Type B pancreatic cell (in vitro differentiated cells): ENCODE measurements around the gene SAE1. TPM values are rescaled to one million over a fixed set of nuclear protein-coding genes. Genes with fewer than 3 reads are reported as not detected.

ENCODE experiments used
- DNase-seq: peaks from one replicate; pipeline ENCODE4 v3.0.0; 2021; ENCODE audit warnings: mixed read lengths; ENCODE audit not compliant: unreplicated experiment; ENCODE audit errors: extremely low spot score
- H3K27ac Mint-ChIP-seq: 2 replicates; pipeline ENCODE4 v1.8.0; 2021; ENCODE audit warnings: mild to moderate bottlenecking, mixed read lengths
- H3K27me3 Mint-ChIP-seq: 2 replicates; pipeline ENCODE4 v1.8.0; 2021; ENCODE audit warnings: mixed read lengths
- H3K36me3 Mint-ChIP-seq: 2 replicates; pipeline ENCODE4 v1.8.0; 2021; ENCODE audit warnings: mixed read lengths
- H3K4me1 Mint-ChIP-seq: one replicate; pipeline ENCODE4 v1.8.0; 2021; ENCODE audit warnings: mixed read lengths; ENCODE audit not compliant: unreplicated experiment
- H3K4me3 Mint-ChIP-seq: 2 replicates; pipeline ENCODE4 v1.8.0; 2021; ENCODE audit warnings: mild to moderate bottlenecking, mixed read lengths
- H3K9me3 Mint-ChIP-seq: 2 replicates; pipeline ENCODE4 v1.8.0; 2021; ENCODE audit warnings: mixed read lengths
- CTCF ChIP-seq: fragments of 200-600 bp; sonication (generic); conservative IDR thresholded peaks from 2 replicates; pipeline ENCODE4 v1.5.0; 2021; ENCODE audit warnings: antibody characterized with exemption, mild to moderate bottlenecking
- total RNA-seq: library from RNA; stranded (reverse); gene quantifications from 2 replicates; pipeline ENCODE4 v1.2.1, GENCODE V29; 2021; ENCODE audit warnings: low replicate concordance

The SAE1 gene
- total RNA-seq, 1 donor from 2014 or later = 155 TPM

- peaks cover 1% of the 10 kb centered on the region for H3K27me3 Mint-ChIP-seq
- no peak for DNase-seq
- peaks cover 4% of the 10 kb centered on the region for H3K36me3 Mint-ChIP-seq
- H3K4me1 Mint-ChIP-seq = peaks cover 14% of the 10 kb centered on the region
- H3K9me3 Mint-ChIP-seq = peaks cover 5% of the 10 kb centered on the region
- H3K4me3 Mint-ChIP-seq = no peak overlapping the region
- TF ChIP-seq CTCF = no peak
- H3K27ac Mint-ChIP-seq = no peak overlapping the region
These were observed 5.0 kb upstream of the SAE1 start for GRCh38 chr19:47125669-47125938.

GRCh38 chr19:47129579-47129978, 1.1 kb upstream of the SAE1 start:
- H3K36me3 Mint-ChIP-seq = peaks cover 22% of the 10 kb centered on the region
- H3K9me3 Mint-ChIP-seq = peaks cover 5% of the 10 kb centered on the region
- DNase-seq = no peak
- TF ChIP-seq CTCF = no peak
- H3K27ac Mint-ChIP-seq = no peak overlapping the region
- peaks cover 2% of the 10 kb centered on the region for H3K27me3 Mint-ChIP-seq
- H3K4me3 Mint-ChIP-seq = no peak overlapping the region
- peaks cover 34% of the 10 kb centered on the region for H3K4me1 Mint-ChIP-seq

- no peak for DNase-seq
- Mint-ChIP-seq H3K27ac (peak overlapping the region; percentile 97), H3K27me3 (peaks cover 2% of the 10 kb centered on the region), H3K36me3 (peaks cover 24% of the 10 kb centered on the region), H3K4me3 (peak overlapping the region; percentile 100), H3K4me1 (peaks cover 37% of the 10 kb centered on the region), H3K9me3 (peaks cover 5% of the 10 kb centered on the region)
- TF ChIP-seq CTCF = no peak
These were observed 481 bp upstream of the SAE1 start for GRCh38 chr19:47130120-47130588.

- H3K9me3 Mint-ChIP-seq = peaks cover 5% of the 10 kb centered on the region
- H3K36me3 Mint-ChIP-seq = peaks cover 24% of the 10 kb centered on the region
- peaks cover 2% of the 10 kb centered on the region for H3K27me3 Mint-ChIP-seq
- H3K4me1 Mint-ChIP-seq = peaks cover 37% of the 10 kb centered on the region
- peak overlapping the region; percentile 100 for H3K4me3 Mint-ChIP-seq
- no peak for DNase-seq
- H3K27ac Mint-ChIP-seq = peak overlapping the region; percentile 97
- TF ChIP-seq CTCF = no peak
These were observed 1.7 kb downstream of the SAE1 start for GRCh38 chr19:47132194-47132852.

- TF ChIP-seq CTCF = no peak
- Mint-ChIP-seq H3K9me3 (peaks cover 5% of the 10 kb centered on the region), H3K4me3 (peak overlapping the region; percentile 100), H3K27me3 (peaks cover 2% of the 10 kb centered on the region), H3K27ac (peak overlapping the region; percentile 67), H3K4me1 (peaks cover 37% of the 10 kb centered on the region), H3K36me3 (peaks cover 24% of the 10 kb centered on the region)
- no peak for DNase-seq
These were observed 2.4 kb downstream of the SAE1 start for GRCh38 chr19:47133021-47133471.
